Activated CD4-positive, alpha-beta memory T cell treated with anti-CD3 and anti-CD28 coated beads, Interleukin-2, amount 10 ng/mL, durations not matched to agents 7 days and 5 days (primary cell): Measurements from ENCODE around the gene NDUFB3. TPM values are rescaled to one million over a fixed set of nuclear protein-coding genes. Genes with fewer than 3 reads are reported as not detected.
"Not testable (repeated sequence)": the region's sequence is repeated elsewhere in the genome, so short reads cannot be mapped to it uniquely, and the experiment has no call there.

Experiments
- CTCF ChIA-PET: fragments of 350-600 bp; sonication (Branson Sonifier 250); formaldehyde crosslinking; loops from one replicate; lab custom pipeline; 2021; ENCODE audit warnings: antibody characterized with exemption, inconsistent platforms; lab: Charles Lee
- POLR2A ChIA-PET: fragments of 350-600 bp; sonication (Branson Sonifier 250); formaldehyde crosslinking; loops from one replicate; lab custom pipeline; 2021; ENCODE audit warnings: antibody characterized with exemption; lab: Charles Lee
- DNase-seq: peaks from one replicate; pipeline ENCODE4 v3.0.0-alpha.2; 2020
- H3K27ac Mint-ChIP-seq: one replicate; pipeline ENCODE4 v1.8.0; 2021; ENCODE audit warnings: mild to moderate bottlenecking, mixed read lengths
- H3K27me3 Mint-ChIP-seq: one replicate; pipeline ENCODE4 v1.8.0; 2021; ENCODE audit warnings: mixed read lengths
- H3K36me3 Mint-ChIP-seq: one replicate; pipeline ENCODE4 v1.8.0; 2021; ENCODE audit warnings: low read depth, mixed read lengths
- H3K4me1 Mint-ChIP-seq: one replicate; pipeline ENCODE4 v1.8.0; 2021; ENCODE audit warnings: mixed read lengths
- H3K4me3 Mint-ChIP-seq: one replicate; pipeline ENCODE4 v1.8.0; 2021; ENCODE audit warnings: mild to moderate bottlenecking, mixed read lengths
- H3K9me3 Mint-ChIP-seq: one replicate; pipeline ENCODE4 v1.8.0; 2021; ENCODE audit warnings: mixed read lengths
- total RNA-seq, 2 experiments: library from RNA; stranded (reverse); gene quantifications; one replicate each; pipeline ENCODE4 v1.2.3, GENCODE V29; 2021

NDUFB3 gene
- total RNA-seq, 2 experiments from 2014 or later: 133 to 135 TPM

DNA sequence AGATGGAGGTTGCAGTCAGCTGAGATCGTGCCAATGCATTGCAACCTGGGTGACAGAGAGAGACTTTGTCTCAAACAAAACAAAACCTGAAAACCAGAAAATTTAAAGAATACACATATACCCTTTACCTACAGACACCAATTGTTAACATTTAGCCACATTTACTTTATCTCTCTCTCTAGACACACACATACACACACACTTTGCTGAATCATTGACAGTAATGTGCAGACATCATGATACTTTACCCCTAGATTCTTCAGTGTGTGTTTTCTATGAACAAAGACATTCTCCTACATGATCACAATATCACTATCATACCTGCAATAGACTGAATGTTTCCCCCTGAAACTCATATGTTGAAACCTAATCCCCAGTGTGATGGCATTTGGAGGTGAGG, 34.0 kb downstream of the NDUFB3 start:
- Mint-ChIP-seq H3K4me1 (no peaks in the 10 kb centered on the region), H3K9me3 (no peaks in the 10 kb centered on the region), H3K27ac (no peak overlapping the region), H3K36me3 (no peaks in the 10 kb centered on the region), H3K4me3 (no peak overlapping the region), H3K27me3 (peaks cover 4% of the 10 kb centered on the region)
- CTCF ChIA-PET: interaction anchor here (1.0 kb wide), 1 partner anchor 13 kb away, joined by 3 read pairs; no protein-coding TSS in a partner anchor
- POLR2A ChIA-PET: interaction anchor here (1.5 kb wide), 1 partner anchor 13 kb away, joined by 4 read pairs; no protein-coding TSS in a partner anchor
- DNase-seq: no peak

GRCh38 chr2:201107624-201108023, 35.8 kb downstream of the NDUFB3 start:
- H3K4me3 Mint-ChIP-seq: no peak overlapping the region
- H3K9me3 Mint-ChIP-seq: no peaks in the 10 kb centered on the region
- ChIA-PET CTCF (interaction anchor here (0.5 to 1.2 kb wide), 4 partner anchors 25 to 202 kb away, joined by 3 read pairs; no protein-coding TSS in a partner anchor), POLR2A (interaction anchor here (1.1 kb wide), 1 partner anchor 9 kb away, joined by 10 read pairs; the partner anchor contains the start of gene CFLAR)
- peaks cover 5% of the 10 kb centered on the region for H3K4me1 Mint-ChIP-seq
- DNase-seq: no peak
- H3K36me3 Mint-ChIP-seq: no peaks in the 10 kb centered on the region
- no peak overlapping the region for H3K27ac Mint-ChIP-seq
- peaks cover 4% of the 10 kb centered on the region for H3K27me3 Mint-ChIP-seq

DNA sequence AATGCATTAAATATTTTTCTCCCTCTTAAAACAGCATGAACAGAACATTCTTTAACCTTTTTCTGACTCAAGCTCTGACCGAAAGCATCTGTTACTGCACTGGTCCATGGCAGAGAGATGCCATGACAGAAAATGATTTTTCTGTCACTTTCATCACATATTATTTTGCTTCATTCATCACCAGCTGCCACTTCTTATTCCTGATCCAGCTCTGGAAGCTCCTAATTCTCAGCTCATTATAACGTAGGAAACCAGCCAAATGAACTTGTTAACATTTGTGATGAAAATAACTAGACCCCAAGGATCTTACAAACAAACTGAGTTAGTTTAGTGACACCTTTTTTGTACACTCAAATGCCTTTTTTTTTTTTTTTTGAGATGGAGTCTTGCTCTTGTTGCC, 36.5 kb downstream of the NDUFB3 start:
- no peak overlapping the region for H3K27ac Mint-ChIP-seq
- H3K4me1 Mint-ChIP-seq: peaks cover 6% of the 10 kb centered on the region
- peaks cover 4% of the 10 kb centered on the region for H3K27me3 Mint-ChIP-seq
- POLR2A ChIA-PET: no interaction called here
- H3K9me3 Mint-ChIP-seq: no peaks in the 10 kb centered on the region
- H3K36me3 Mint-ChIP-seq: no peaks in the 10 kb centered on the region
- DNase-seq: no peak
- CTCF ChIA-PET: interaction anchor here (0.7 to 1.9 kb wide), 3 partner anchors 10 to 39 kb away, joined by 3 to 6 read pairs (median 3); no protein-coding TSS in a partner anchor
- H3K4me3 Mint-ChIP-seq: no peak overlapping the region

DNA sequence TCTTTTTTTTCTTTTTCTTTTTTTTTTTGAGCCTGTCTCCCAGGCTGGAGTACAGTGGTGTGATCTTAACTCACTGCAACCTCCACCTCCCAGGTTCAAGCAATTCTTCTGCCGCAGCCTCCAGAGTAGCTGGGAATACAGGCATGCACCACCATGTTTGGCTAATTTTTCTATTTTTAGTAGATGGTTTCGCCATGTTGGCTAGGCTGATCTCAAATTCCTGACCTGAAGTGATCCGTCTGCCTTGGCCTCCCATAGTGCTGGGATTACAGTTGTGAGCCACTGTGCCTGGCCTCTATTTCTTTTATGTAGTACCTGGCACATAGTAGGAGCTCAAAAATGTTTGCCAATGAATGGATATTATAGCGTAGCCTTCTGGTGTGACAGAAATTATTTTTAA, 37.4 kb downstream of the NDUFB3 start:
- Mint-ChIP-seq H3K36me3 (no peaks in the 10 kb centered on the region), H3K4me3 (no peak overlapping the region), H3K27me3 (peaks cover 4% of the 10 kb centered on the region), H3K4me1 (peaks cover 10% of the 10 kb centered on the region), H3K27ac (no peak overlapping the region), H3K9me3 (no peaks in the 10 kb centered on the region)
- DNase-seq: no peak
- ChIA-PET POLR2A (no interaction called here), CTCF (interaction anchor here (0.6 to 1.9 kb wide), 4 partner anchors 9 to 49 kb away, joined by 3 to 6 read pairs (median 3); no protein-coding TSS in a partner anchor)

DNA sequence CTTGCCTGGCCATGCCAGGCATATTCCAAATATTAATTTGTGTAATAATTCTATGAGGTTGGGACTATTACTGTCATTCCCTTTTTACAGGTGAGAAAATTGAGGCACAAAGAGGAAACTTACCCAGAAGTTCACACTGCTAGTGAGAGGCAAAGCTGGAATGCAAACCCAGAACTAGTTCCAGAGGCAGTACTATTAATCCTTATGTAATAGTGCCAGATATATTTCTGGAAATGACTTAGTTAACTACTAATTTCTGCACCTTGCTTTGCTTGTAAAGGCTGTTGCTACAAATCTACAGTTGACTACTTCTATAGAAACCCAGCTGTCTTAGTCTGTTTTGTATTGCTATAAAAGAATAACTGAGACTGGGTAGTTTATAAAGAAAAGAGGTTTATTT, 38.8 kb downstream of the NDUFB3 start:
- DNase-seq: no peak
- Mint-ChIP-seq H3K4me1 (peaks cover 24% of the 10 kb centered on the region), H3K27ac (no peak overlapping the region), H3K4me3 (no peak overlapping the region), H3K9me3 (peaks cover 2% of the 10 kb centered on the region), H3K27me3 (peaks cover 4% of the 10 kb centered on the region), H3K36me3 (peaks cover 12% of the 10 kb centered on the region)
- POLR2A ChIA-PET: interaction anchor here (1.4 to 1.7 kb wide), 2 partner anchors 38 to 148 kb away, joined by 4 to 5 read pairs; partner anchors contain the start of gene ORC2
- CTCF ChIA-PET: interaction anchor here (0.6 kb wide), 1 partner anchor 42 kb away, joined by 3 read pairs; no protein-coding TSS in a partner anchor

GRCh38 chr2:201111096-201111495, 39.3 kb downstream of the NDUFB3 start:
- H3K4me1 Mint-ChIP-seq: peaks cover 28% of the 10 kb centered on the region
- H3K9me3 Mint-ChIP-seq: peaks cover 2% of the 10 kb centered on the region
- H3K4me3 Mint-ChIP-seq: no peak overlapping the region
- peaks cover 15% of the 10 kb centered on the region for H3K36me3 Mint-ChIP-seq
- POLR2A ChIA-PET: interaction anchor here (0.7 to 1.7 kb wide), 3 partner anchors 39 to 182 kb away, joined by 3 to 5 read pairs (median 4); partner anchors contain the start of gene ORC2
- peaks cover 4% of the 10 kb centered on the region for H3K27me3 Mint-ChIP-seq
- DNase-seq: no peak
- no peak overlapping the region for H3K27ac Mint-ChIP-seq
- CTCF ChIA-PET: interaction anchor here (0.7 kb wide), 1 partner anchor 61 kb away, joined by 3 read pairs; no protein-coding TSS in a partner anchor

GRCh38 chr2:201114350-201114749, 42.5 kb downstream of the NDUFB3 start:
- CTCF ChIA-PET: interaction anchor here (1.2 to 6.0 kb wide), 5 partner anchors 16 to 401 kb away, joined by 3 to 75 read pairs (median 43); partner anchors contain the start of genes HYCC2, NDUFB3 and ORC2

GRCh38 chr2:201114846-201115245, 43.0 kb downstream of the NDUFB3 start:
- Mint-ChIP-seq H3K4me1 (peaks cover 35% of the 10 kb centered on the region), H3K4me3 (peak overlapping the region; percentile 96)

More at GRCh38 chr2:201114350-201114749, 42.5 kb downstream of the NDUFB3 start:
- peaks cover 27% of the 10 kb centered on the region for H3K36me3 Mint-ChIP-seq
- no peaks in the 10 kb centered on the region for H3K27me3 Mint-ChIP-seq
- H3K4me1 Mint-ChIP-seq: peaks cover 35% of the 10 kb centered on the region
- peak overlapping the region; percentile 98 for H3K27ac Mint-ChIP-seq
- H3K4me3 Mint-ChIP-seq: peak overlapping the region; percentile 96
- H3K9me3 Mint-ChIP-seq: peaks cover 2% of the 10 kb centered on the region
- no peak for DNase-seq
- POLR2A ChIA-PET: interaction anchor here (0.6 to 7.8 kb wide), 4 partner anchors 44 to 328 kb away, joined by 3 to 105 read pairs (median 66); partner anchors contain the start of genes CASP8, CLK1, HYCC2 and NDUFB3

DNA sequence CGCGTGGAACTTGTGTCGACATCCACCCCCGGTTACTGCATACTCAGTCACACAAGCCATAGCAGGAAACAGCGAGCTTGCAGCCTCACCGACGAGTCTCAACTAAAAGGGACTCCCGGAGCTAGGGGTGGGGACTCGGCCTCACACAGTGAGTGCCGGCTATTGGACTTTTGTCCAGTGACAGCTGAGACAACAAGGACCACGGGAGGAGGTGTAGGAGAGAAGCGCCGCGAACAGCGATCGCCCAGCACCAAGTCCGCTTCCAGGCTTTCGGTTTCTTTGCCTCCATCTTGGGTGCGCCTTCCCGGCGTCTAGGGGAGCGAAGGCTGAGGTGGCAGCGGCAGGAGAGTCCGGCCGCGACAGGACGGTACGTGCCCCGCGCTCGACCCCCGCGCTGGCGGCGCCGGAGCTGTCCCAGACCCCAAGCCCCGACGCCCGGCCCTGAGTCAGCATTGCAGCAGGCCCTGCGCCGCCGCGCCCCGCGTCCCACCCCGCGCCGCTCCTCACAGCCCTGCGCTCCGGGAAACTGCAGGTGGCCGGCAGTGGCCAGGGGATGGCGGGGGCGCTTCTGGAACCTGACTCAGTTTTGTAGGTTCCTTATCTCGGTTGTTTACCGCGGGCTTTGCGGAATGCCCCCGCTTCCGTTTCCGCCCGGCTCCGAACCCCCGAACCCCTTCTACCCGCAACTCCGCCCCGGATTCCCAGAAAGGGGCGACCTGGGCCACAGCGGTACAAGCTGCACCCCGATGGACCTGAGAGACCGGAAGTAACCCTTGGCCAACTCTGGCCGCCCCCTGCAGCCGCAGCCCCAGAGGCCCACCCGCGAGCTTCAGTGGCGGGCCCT, 44.5 kb downstream of the NDUFB3 start, which contains the start of gene CFLAR:
CFLAR (plus strand) TSS at position 50 of the 844 bp plus-strand sequence. CDS start 13,702 bp downstream, outside the sequence.
- peaks cover 38% of the 10 kb centered on the region for H3K4me1 Mint-ChIP-seq
- POLR2A ChIA-PET: interaction anchor here (0.6 to 7.8 kb wide), 34 partner anchors 9 to 664 kb away, joined by 3 to 105 read pairs (median 5); partner anchors contain the start of genes ALS2, CASP10, CASP8 and CLK1

More at GRCh38 chr2:201114846-201115245, 43.0 kb downstream of the NDUFB3 start:
- no peak for DNase-seq
- ChIA-PET CTCF (interaction anchor here (1.2 to 6.0 kb wide), 5 partner anchors 16 to 402 kb away, joined by 3 to 75 read pairs (median 43); partner anchors contain the start of genes HYCC2, NDUFB3 and ORC2), POLR2A (interaction anchor here (0.6 to 7.8 kb wide), 10 partner anchors 43 to 588 kb away, joined by 3 to 105 read pairs (median 34); partner anchors contain the start of genes CASP8, CLK1, HYCC2 and NDUFB3)
- Mint-ChIP-seq H3K27ac (peak overlapping the region; percentile 98), H3K27me3 (no peaks in the 10 kb centered on the region), H3K36me3 (peaks cover 30% of the 10 kb centered on the region), H3K9me3 (peaks cover 2% of the 10 kb centered on the region)

DNA sequence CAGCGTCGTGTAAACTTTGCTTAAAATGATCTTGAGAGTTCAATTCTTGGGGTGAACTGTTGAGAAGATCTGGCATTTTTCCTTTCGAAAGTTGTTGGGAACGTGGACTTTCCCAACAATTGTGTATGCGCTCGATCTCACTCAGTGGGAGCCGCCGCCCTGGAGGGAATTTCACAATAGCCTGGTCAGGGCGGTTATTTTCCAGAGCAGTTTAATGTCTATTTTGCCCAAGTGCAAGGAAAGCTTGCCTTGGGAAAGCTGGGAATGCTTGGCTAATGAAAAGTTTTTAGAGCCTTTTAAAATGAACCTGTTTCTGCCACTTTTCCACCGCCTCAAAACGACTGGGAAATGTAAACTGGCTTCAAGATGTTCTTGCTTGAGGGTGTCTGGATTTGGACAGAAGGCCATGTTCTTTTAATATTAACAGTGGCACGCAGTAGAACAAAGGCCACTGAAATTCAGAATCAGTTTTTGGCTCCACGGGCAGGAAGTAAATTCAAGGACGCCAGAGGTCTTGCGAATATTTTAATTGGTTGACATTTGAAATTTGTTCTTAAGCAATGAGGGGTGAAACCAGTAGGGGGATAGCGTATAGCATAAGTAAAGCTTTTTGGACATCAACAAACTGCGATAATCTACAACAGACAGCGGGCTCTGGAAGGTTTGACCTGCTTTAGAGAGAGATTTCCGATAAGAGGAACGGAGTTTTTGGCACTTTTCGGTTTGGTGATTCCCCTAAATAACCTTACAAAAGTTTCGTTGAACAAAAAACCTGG, 45.3 kb downstream of the NDUFB3 start:
- H3K4me3 Mint-ChIP-seq: peak overlapping the region; percentile 96
- no peaks in the 10 kb centered on the region for H3K27me3 Mint-ChIP-seq
- POLR2A ChIA-PET: interaction anchor here (0.6 to 7.8 kb wide), 34 partner anchors 10 to 663 kb away, joined by 3 to 105 read pairs (median 5); partner anchors contain the start of genes ALS2, BZW1, CASP10 and CASP8
- peak; percentile 50 for DNase-seq
- CTCF ChIA-PET: interaction anchor here (0.9 to 6.3 kb wide), 20 partner anchors 14 to 268 kb away, joined by 3 to 75 read pairs (median 6); partner anchors contain the start of genes CASP10, CASP8, HYCC2 and NDUFB3
- H3K36me3 Mint-ChIP-seq: peaks cover 50% of the 10 kb centered on the region
- H3K9me3 Mint-ChIP-seq: peaks cover 2% of the 10 kb centered on the region
- peaks cover 43% of the 10 kb centered on the region for H3K4me1 Mint-ChIP-seq
- peak overlapping the region; percentile 98 for H3K27ac Mint-ChIP-seq

More for the DNA sequence above, 44.5 kb downstream of the NDUFB3 start, which contains the start of gene CFLAR:
- H3K27me3 Mint-ChIP-seq: no peaks in the 10 kb centered on the region
- peak within 1 kb of the TSS; percentile 96 for H3K4me3 Mint-ChIP-seq
- peak; percentile 92 for DNase-seq
- CTCF ChIA-PET: interaction anchor here (0.9 to 6.3 kb wide), 14 partner anchors 14 to 227 kb away, joined by 3 to 75 read pairs (median 7); partner anchors contain the start of genes CASP10, CASP8, HYCC2 and NDUFB3
- H3K36me3 Mint-ChIP-seq: peaks cover 43% of the 10 kb centered on the region
- H3K9me3 Mint-ChIP-seq: peaks cover 2% of the 10 kb centered on the region
- H3K27ac Mint-ChIP-seq: peak within 1 kb of the TSS; percentile 98

- CTCF ChIA-PET: interaction anchor here (0.9 to 6.3 kb wide), 21 partner anchors 8 to 269 kb away, joined by 3 to 75 read pairs (median 5); partner anchors contain the start of genes CASP10, CASP8, CLK1 and HYCC2
- POLR2A ChIA-PET: interaction anchor here (0.9 to 7.8 kb wide), 29 partner anchors 28 to 663 kb away, joined by 3 to 105 read pairs (median 6); partner anchors contain the start of genes ALS2, BZW1, CASP10 and CASP8
- Mint-ChIP-seq H3K36me3 (peaks cover 56% of the 10 kb centered on the region), H3K4me3 (peak overlapping the region; percentile 96), H3K27ac (peak overlapping the region; percentile 98), H3K4me1 (peaks cover 45% of the 10 kb centered on the region)
- H3K9me3 Mint-ChIP-seq, H3K27me3 Mint-ChIP-seq: not testable (repeated sequence)
- peak; percentile 60 for DNase-seq
Observed at GRCh38 chr2:201117735-201118094, 45.9 kb downstream of the NDUFB3 start.
